Naive thymus-derived CD4-positive, alpha-beta T cell (primary cell): ENCODE data around the gene CCDC88B. TPM values are rescaled to one million over a fixed set of nuclear protein-coding genes. Genes with fewer than 3 reads are reported as not detected.
"Not testable (repeated sequence)": the region's sequence is repeated elsewhere in the genome, so short reads cannot be mapped to it uniquely, and the experiment has no call there.

Experiments
- ATAC-seq: fragments of 150-1000 bp; cut with Tn5 transposase; 2 replicates; pipeline ENCODE4 v1.10.0; 2021; ENCODE audit warnings: mild to moderate bottlenecking, moderate library complexity
- CTCF ChIA-PET: fragments of 350-600 bp; sonication (Branson Sonifier 250); formaldehyde crosslinking; loops from one replicate; lab custom pipeline; 2021; ENCODE audit warnings: antibody characterized with exemption; lab: Charles Lee
- POLR2A ChIA-PET: fragments of 350-600 bp; sonication (Branson Sonifier 250); formaldehyde crosslinking; loops from one replicate; lab custom pipeline; 2021; ENCODE audit warnings: antibody characterized with exemption, inconsistent platforms; lab: Charles Lee
- DNase-seq, 9 donors: peaks; one replicate each; pipeline versions ENCODE4 v3.0.0 to v3.0.0-alpha.2; 2020 to 2022; ENCODE audit warnings: mixed read lengths in 1 of 9
- H3K27ac ChIP-seq: one replicate; pipeline ENCODE4 v1.7.0; 2013; ENCODE audit warnings: mild to moderate bottlenecking, low read depth, low read length, moderate library complexity
- H3K27me3 ChIP-seq, 2 donors: one replicate each; pipeline ENCODE4 v1.7.0; 2013; ENCODE audit warnings: low read length in 2 of 2, mild to moderate bottlenecking in 2 of 2, moderate library complexity in 2 of 2; ENCODE audit not compliant: control insufficient read depth in 2 of 2, insufficient read depth in 2 of 2
- H3K36me3 ChIP-seq, 3 experiments: 1 replicate in 2 of 3; 2 replicates in 1 of 3; pipeline ENCODE4 v1.7.0; 2013; ENCODE audit warnings: low read length in 3 of 3, mild to moderate bottlenecking in 3 of 3, moderate library complexity in 1 of 3; ENCODE audit not compliant: insufficient read depth in 3 of 3, control insufficient read depth in 2 of 3
- H3K4me1 ChIP-seq, 2 donors: one replicate each; pipeline ENCODE4 v1.7.0; 2013; ENCODE audit warnings: low read length in 2 of 2, mild to moderate bottlenecking in 2 of 2, moderate library complexity in 1 of 2; ENCODE audit not compliant: control insufficient read depth in 2 of 2, insufficient read depth in 2 of 2
- H3K4me3 ChIP-seq: 2 replicates; pipeline ENCODE4 v1.7.0; 2013; ENCODE audit warnings: mild to moderate bottlenecking, low read length
- H3K9me3 ChIP-seq, 3 experiments: 1 replicate in 2 of 3; 2 replicates in 1 of 3; pipeline ENCODE4 v1.7.0; 2013; ENCODE audit warnings: low read length in 3 of 3; ENCODE audit not compliant: control insufficient read depth in 2 of 3
- H3K27ac Mint-ChIP-seq, 9 donors: one replicate each; pipeline ENCODE4 v1.8.0; 2020 to 2022; ENCODE audit warnings: mixed read lengths in 9 of 9, mild to moderate bottlenecking in 8 of 9, moderate library complexity in 5 of 9, inconsistent platforms in 2 of 9
- H3K27me3 Mint-ChIP-seq, 5 donors: one replicate each; pipeline ENCODE4 v1.8.0; 2021 to 2022; ENCODE audit warnings: mixed read lengths in 5 of 5, mild to moderate bottlenecking in 1 of 5
- H3K36me3 Mint-ChIP-seq, 5 donors: one replicate each; pipeline ENCODE4 v1.8.0; 2020 to 2022; ENCODE audit warnings: mixed read lengths in 5 of 5, mild to moderate bottlenecking in 3 of 5, inconsistent platforms in 1 of 5
- H3K4me1 Mint-ChIP-seq, 7 donors: one replicate each; pipeline ENCODE4 v1.8.0; 2020 to 2022; ENCODE audit warnings: mixed read lengths in 7 of 7, mild to moderate bottlenecking in 3 of 7, inconsistent platforms in 1 of 7
- H3K4me3 Mint-ChIP-seq, 10 donors: one replicate each; pipeline ENCODE4 v1.8.0; 2020 to 2022; ENCODE audit warnings: mild to moderate bottlenecking in 10 of 10, mixed read lengths in 10 of 10, moderate library complexity in 6 of 10, inconsistent platforms in 2 of 10
- H3K9me3 Mint-ChIP-seq, 11 donors: one replicate each; pipeline ENCODE4 v1.8.0; 2020 to 2022; ENCODE audit warnings: mixed read lengths in 11 of 11, mild to moderate bottlenecking in 4 of 11, inconsistent platforms in 1 of 11, moderate library complexity in 1 of 11
- intact Hi-C, 2 donors: fragments of 100-400 bp; cut with micrococcal nuclease; formaldehyde crosslinking; loops; one replicate each; pipeline ENCODE4 v1.15.1; 2023
- polyA plus RNA-seq, 2 donors: library from polyadenylated mRNA; unstranded; fragments of 300-500 nt; fragmentation: Illumina TruSeq; gene quantifications; one replicate each; pipeline ENCODE4 v1.2.3, GENCODE V29; 2021
- total RNA-seq, 6 experiments: library from RNA in 5 of 6; stranded (reverse) in 5 of 6; gene quantifications; 1 replicate in 5 of 6; 2 replicates in 1 of 6; pipeline ENCODE4 v1.2.3 and lab custom pipeline; 2021 to 2026

CCDC88B gene
- total and polyA plus RNA-seq, 7 experiments from 2014 or later: 12.8 to 182 (median 74.3) TPM

DNA sequence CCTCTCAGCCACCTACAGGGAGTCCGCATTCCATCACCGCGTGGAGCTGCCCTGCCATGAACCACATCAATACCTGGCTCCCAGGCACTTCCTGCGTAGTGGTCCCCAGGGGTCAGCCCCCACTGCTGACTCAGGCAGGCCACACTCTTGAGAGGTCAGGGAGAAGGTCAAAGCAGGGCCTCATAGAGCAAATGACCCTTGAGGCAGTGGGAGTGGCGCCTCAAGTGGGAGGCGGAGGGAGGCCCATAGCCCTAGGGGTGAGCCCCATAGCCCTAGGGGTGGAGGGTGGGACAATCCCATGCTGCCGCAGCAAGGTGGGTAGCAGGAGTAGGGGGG lies 17.1 kb upstream of the CCDC88B start:
- DNase-seq: no peak
- H3K27ac Mint-ChIP-seq: no peak overlapping the region

GRCh38 chr11:64323373-64323772 lies 16.6 kb upstream of the CCDC88B start:
- DNase-seq: no peak
- ATAC-seq: no peak
- Histone ChIP-seq H3K27me3 (no peaks in the 10 kb centered on the region), H3K36me3 (peaks cover 0 to 30% (median 0%) of the 10 kb centered on the region in 3 experiments), H3K4me1 (peaks cover 4 to 10% of the 10 kb centered on the region in 2 donors), H3K4me3 (no peak overlapping the region), H3K9me3 (no peaks in the 10 kb centered on the region), H3K27ac (no peak overlapping the region)
- no peak overlapping the region for H3K4me3 Mint-ChIP-seq
- POLR2A ChIA-PET: no interaction called here
- intact Hi-C loops: no loop called here
- H3K9me3 Mint-ChIP-seq: peaks cover 0 to 4% (median 0%) of the 10 kb centered on the region in 11 donors
- peaks cover 8 to 17% (median 14%) of the 10 kb centered on the region in 7 donors for H3K4me1 Mint-ChIP-seq
- H3K27ac Mint-ChIP-seq: peak overlapping the region in 1 of 9 donors; percentile 41
- CTCF ChIA-PET: interaction anchor here (1.0 kb wide), 1 partner anchor 8 kb away, joined by 3 read pairs; no protein-coding TSS in a partner anchor
- no peaks in the 10 kb centered on the region for H3K27me3 Mint-ChIP-seq
- H3K36me3 Mint-ChIP-seq: peaks cover 0 to 18% (median 6%) of the 10 kb centered on the region in 5 donors

More for the DNA sequence above, 17.1 kb upstream of the CCDC88B start:
- intact Hi-C loops: no loop called here
- no peak for ATAC-seq
- Histone ChIP-seq H3K4me1 (peaks cover 4 to 10% of the 10 kb centered on the region in 2 donors), H3K4me3 (no peak overlapping the region), H3K27me3 (no peaks in the 10 kb centered on the region), H3K9me3 (no peaks in the 10 kb centered on the region), H3K36me3 (peaks cover 0 to 30% (median 0%) of the 10 kb centered on the region in 3 experiments), H3K27ac (no peak overlapping the region)
- ChIA-PET POLR2A (no interaction called here), CTCF (no interaction called here)
- no peak overlapping the region for H3K4me3 Mint-ChIP-seq
- no peaks in the 10 kb centered on the region for H3K27me3 Mint-ChIP-seq
- H3K4me1 Mint-ChIP-seq: peaks cover 8 to 19% (median 16%) of the 10 kb centered on the region in 7 donors
- H3K36me3 Mint-ChIP-seq: peaks cover 0 to 18% (median 6%) of the 10 kb centered on the region in 5 donors
- peaks cover 0 to 4% (median 0%) of the 10 kb centered on the region in 11 donors for H3K9me3 Mint-ChIP-seq

DNA sequence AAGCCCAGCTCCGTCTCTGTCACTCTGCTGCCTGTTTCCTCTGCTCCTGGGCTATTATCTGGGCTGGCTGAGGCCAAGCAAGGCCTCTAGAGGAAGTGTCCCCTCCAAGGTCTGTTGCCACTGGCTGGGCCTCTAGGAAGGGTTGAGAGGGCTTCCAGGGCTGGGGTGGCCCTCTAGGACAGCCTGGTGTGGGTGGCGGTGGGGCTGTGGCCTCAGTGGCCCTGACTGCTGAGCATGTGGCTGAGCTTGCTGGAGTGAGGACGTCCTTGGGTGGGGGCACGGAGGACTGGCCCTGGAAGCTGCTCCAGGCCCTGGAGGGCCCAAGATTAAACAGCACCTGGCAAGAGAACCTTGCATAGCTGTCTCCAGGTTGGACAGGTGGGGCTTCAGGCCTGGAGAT lies 16.0 kb upstream of the CCDC88B start:
- H3K9me3 ChIP-seq, H3K27ac ChIP-seq, H3K27me3 Mint-ChIP-seq, H3K4me3 ChIP-seq, H3K4me3 Mint-ChIP-seq, intact Hi-C loops, H3K4me1 ChIP-seq, DNase-seq, H3K9me3 Mint-ChIP-seq, H3K27me3 ChIP-seq, POLR2A ChIA-PET, ATAC-seq: not testable (repeated sequence)
- CTCF ChIA-PET: interaction anchor here (1.0 kb wide), 1 partner anchor 8 kb away, joined by 3 read pairs; no protein-coding TSS in a partner anchor
- Mint-ChIP-seq H3K36me3 (peaks cover 0 to 18% (median 6%) of the 10 kb centered on the region in 5 donors), H3K4me1 (peaks cover 5 to 14% (median 11%) of the 10 kb centered on the region in 7 donors), H3K27ac (peak overlapping the region in 1 of 9 donors; percentile 41)
- peaks cover 0 to 30% (median 0%) of the 10 kb centered on the region in 3 experiments for H3K36me3 ChIP-seq

GRCh38 chr11:64324692-64325469 lies 15.1 kb upstream of the CCDC88B start:
- H3K27me3 Mint-ChIP-seq: no peaks in the 10 kb centered on the region
- H3K4me1 Mint-ChIP-seq: peaks cover 0 to 9% (median 5%) of the 10 kb centered on the region in 7 donors
- Histone ChIP-seq H3K4me3 (no peak overlapping the region), H3K9me3 (no peaks in the 10 kb centered on the region), H3K27ac (no peak overlapping the region), H3K4me1 (no peaks in the 10 kb centered on the region), H3K36me3 (peaks cover 0 to 30% (median 0%) of the 10 kb centered on the region in 3 experiments), H3K27me3 (no peaks in the 10 kb centered on the region)
- ChIA-PET CTCF (interaction anchor here (0.9 kb wide), 1 partner anchor 13 kb away, joined by 5 read pairs; no protein-coding TSS in a partner anchor), POLR2A (no interaction called here)
- no peak overlapping the region for H3K27ac Mint-ChIP-seq
- ATAC-seq: no peak
- peaks cover 0 to 4% (median 0%) of the 10 kb centered on the region in 11 donors for H3K9me3 Mint-ChIP-seq
- H3K36me3 Mint-ChIP-seq: peaks cover 0 to 18% (median 4%) of the 10 kb centered on the region in 5 donors
- H3K4me3 Mint-ChIP-seq: no peak overlapping the region
- DNase-seq: no peak
- intact Hi-C loops: no loop called here

GRCh38 chr11:64327375-64327774 lies 12.6 kb upstream of the CCDC88B start:
- ChIA-PET POLR2A (no interaction called here), CTCF (no interaction called here)
- H3K9me3 Mint-ChIP-seq: peaks cover 0 to 4% (median 0%) of the 10 kb centered on the region in 11 donors
- no peak overlapping the region for H3K4me3 ChIP-seq
- peaks cover 0 to 10% (median 0%) of the 10 kb centered on the region in 3 experiments for H3K36me3 ChIP-seq
- no peaks in the 10 kb centered on the region for H3K27me3 Mint-ChIP-seq
- H3K27me3 ChIP-seq: no peaks in the 10 kb centered on the region
- no peaks in the 10 kb centered on the region for H3K36me3 Mint-ChIP-seq
- no peak overlapping the region for H3K27ac ChIP-seq
- DNase-seq (no peak), ATAC-seq (no peak)
- peaks cover 0 to 12% (median 7%) of the 10 kb centered on the region in 7 donors for H3K4me1 Mint-ChIP-seq
- H3K27ac Mint-ChIP-seq: no peak overlapping the region
- intact Hi-C loops: no loop called here
- H3K9me3 ChIP-seq: no peaks in the 10 kb centered on the region
- H3K4me3 Mint-ChIP-seq: no peak overlapping the region
- H3K4me1 ChIP-seq: peaks cover 4 to 8% of the 10 kb centered on the region in 2 donors

DNA sequence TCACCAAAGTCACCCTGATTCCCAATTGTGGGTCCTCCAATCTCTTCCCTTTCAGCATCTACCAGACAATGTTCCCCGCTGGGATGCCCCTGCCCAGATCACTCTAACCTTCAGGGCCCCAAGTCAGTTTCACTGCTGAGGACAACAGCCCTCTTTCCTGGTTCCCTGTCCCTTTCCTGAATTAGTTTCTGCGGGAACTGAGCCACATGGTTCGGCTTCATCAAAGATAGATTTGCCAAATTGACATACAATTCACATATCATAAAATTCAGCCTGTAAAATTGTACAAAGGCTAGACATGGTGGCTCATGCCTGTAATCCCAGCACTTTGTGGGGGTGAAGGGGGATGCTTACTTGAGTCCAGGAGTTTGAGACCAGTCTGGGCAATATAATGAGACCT lies 12.0 kb upstream of the CCDC88B start:
- H3K4me3 ChIP-seq: no peak overlapping the region
- Mint-ChIP-seq H3K27ac (no peak overlapping the region), H3K4me3 (no peak overlapping the region), H3K27me3 (no peaks in the 10 kb centered on the region), H3K4me1 (peaks cover 0 to 12% (median 7%) of the 10 kb centered on the region in 7 donors), H3K9me3 (peaks cover 0 to 4% (median 0%) of the 10 kb centered on the region in 11 donors), H3K36me3 (no peaks in the 10 kb centered on the region)
- POLR2A ChIA-PET: no interaction called here
- H3K27me3 ChIP-seq: no peaks in the 10 kb centered on the region
- no peaks in the 10 kb centered on the region for H3K9me3 ChIP-seq
- H3K36me3 ChIP-seq: peaks cover 0 to 3% (median 0%) of the 10 kb centered on the region in 3 experiments
- intact Hi-C loops: no loop called here
- CTCF ChIA-PET: no interaction called here
- ATAC-seq (no peak), DNase-seq (no peak)
- peaks cover 4 to 8% of the 10 kb centered on the region in 2 donors for H3K4me1 ChIP-seq
- no peak overlapping the region for H3K27ac ChIP-seq
